HL-60/S4 treated with retinoic acid at 250 ng/mL for 4 days and 3 days (cell line): Measurements from ENCODE around the gene SFTPD.
"Not testable (repeated sequence)": the region's sequence is repeated elsewhere in the genome, so short reads cannot be mapped to it uniquely, and the experiment has no call there.

Source experiments
- in situ Hi-C: fragments of 300-500 bp; cut with MboI; formaldehyde crosslinking; loops from 2 replicates; pipeline ENCODE4 v1.7.0; 2022; ENCODE audit warnings: low sequenced_read_pairs

Gene SFTPD

GRCh38 chr10:79948976-79949722 lies at the start of gene SFTPD:
Gene SFTPD, minus strand, starts transcription at chr10:79949105. Its CDS starts 2,446 bp downstream, at chr10:79946659.
- in situ Hi-C loops: loop anchor here (25.0 kb wide), 1 partner anchor 412 kb away; no protein-coding TSS in a partner anchor

GRCh38 chr10:79995979-79996634 lies 47.2 kb upstream of the SFTPD start:
- in situ Hi-C loops: no loop called here

GRCh38 chr10:79994556-79994955 lies 45.7 kb upstream of the SFTPD start:
- in situ Hi-C loops: no loop called here

GRCh38 chr10:79988199-79988598 lies 39.3 kb upstream of the SFTPD start:
- in situ Hi-C loops: not testable (repeated sequence)

GRCh38 chr10:79986661-79987060 lies 37.8 kb upstream of the SFTPD start:
- in situ Hi-C loops: not testable (repeated sequence)

- in situ Hi-C loops: no loop called here
These were observed 36.7 kb upstream of the SFTPD start for GRCh38 chr10:79985481-79986072.

- in situ Hi-C loops: no loop called here
These were observed 35.9 kb upstream of the SFTPD start for GRCh38 chr10:79984851-79985250.

- in situ Hi-C loops: no loop called here
These were observed 34.5 kb upstream of the SFTPD start for GRCh38 chr10:79983286-79983909.

- in situ Hi-C loops: no loop called here
These were observed 34.0 kb upstream of the SFTPD start for GRCh38 chr10:79982861-79983260.

- in situ Hi-C loops: no loop called here
These were observed 33.5 kb upstream of the SFTPD start for GRCh38 chr10:79982362-79982800.

- in situ Hi-C loops: no loop called here
These were observed 32.8 kb upstream of the SFTPD start for GRCh38 chr10:79981450-79982361.

- in situ Hi-C loops: no loop called here
These were observed 31.8 kb upstream of the SFTPD start for GRCh38 chr10:79980711-79981110.

GRCh38 chr10:79979976-79980687 lies 31.2 kb upstream of the SFTPD start:
- in situ Hi-C loops: no loop called here

- in situ Hi-C loops: no loop called here
These were observed 30.5 kb upstream of the SFTPD start for GRCh38 chr10:79979310-79979975.

- in situ Hi-C loops: no loop called here
These were observed 28.1 kb upstream of the SFTPD start for GRCh38 chr10:79976999-79977398.

GRCh38 chr10:79970062-79970461 lies 21.2 kb upstream of the SFTPD start:
- in situ Hi-C loops: no loop called here

GRCh38 chr10:79947787-79948424 lies 999 bp downstream of the SFTPD start:
- in situ Hi-C loops: loop anchor here (25.0 kb wide), 1 partner anchor 411 kb away; no protein-coding TSS in a partner anchor

GRCh38 chr10:79947083-79947415 lies 1.9 kb downstream of the SFTPD start:
- in situ Hi-C loops: loop anchor here (25.0 kb wide), 1 partner anchor 410 kb away; no protein-coding TSS in a partner anchor
